B cell (primary cell): ENCODE data around the gene FAM131B. TPM values are rescaled to one million over a fixed set of nuclear protein-coding genes. Genes with fewer than 3 reads are reported as not detected.

Experiments used
- ATAC-seq: fragments of 200-7000 bp; cut with Tn5 transposase; one replicate; pipeline ENCODE4 v1.10.0; 2021; ENCODE audit warnings: low read depth, mild to moderate bottlenecking, moderate number of reproducible peaks, moderate library complexity
- CTCF ChIA-PET: fragments of 350-600 bp; sonication (Branson Sonifier 250); formaldehyde crosslinking; loops from one replicate; lab custom pipeline; 2021; ENCODE audit warnings: antibody characterized with exemption, inconsistent platforms; lab: Charles Lee
- POLR2A ChIA-PET: fragments of 350-600 bp; sonication (Branson Sonifier 250); formaldehyde crosslinking; loops from one replicate; lab custom pipeline; 2021; ENCODE audit warnings: antibody characterized with exemption; lab: Charles Lee
- DNase-seq: peaks from one replicate; pipeline ENCODE4 v3.0.0; 2013
- H2AFZ ChIP-seq: 2 replicates; pipeline ENCODE4 v1.6.1; 2012; ENCODE audit warnings: mild to moderate bottlenecking, low read depth, low read length; ENCODE audit not compliant: insufficient read depth, poor library complexity, severe bottlenecking
- H3K27ac ChIP-seq, 2 donors: 1 replicate in 1 of 2; 2 replicates in 1 of 2; pipeline ENCODE4 v1.5.1; 2012 to 2013; ENCODE audit warnings: low read length in 2 of 2, mild to moderate bottlenecking in 2 of 2, moderate library complexity in 1 of 2
- H3K27me3 ChIP-seq, 4 experiments: fragments of 200-600 bp in 1 of 4; sonication (generic) in 1 of 4; replicated peaks in 1 of 4; 1 replicate in 2 of 4; 2 replicates in 2 of 4; pipeline versions ENCODE4 v1.6.1 to v1.7.0; 2013 to 2016; ENCODE audit warnings: low read length in 3 of 4, mild to moderate bottlenecking in 2 of 4, mixed read lengths in 1 of 4, moderate library complexity in 1 of 4; ENCODE audit not compliant: insufficient read depth in 4 of 4, control insufficient read depth in 3 of 4; ENCODE audit errors: control extremely low read depth in 1 of 4
- H3K36me3 ChIP-seq, 2 experiments: replicated peaks in 1 of 2; 1 replicate in 1 of 2; 2 replicates in 1 of 2; pipeline versions ENCODE4 v1.6.1 to v1.7.1; 2013; ENCODE audit warnings: low read length in 1 of 2; ENCODE audit not compliant: insufficient read depth in 2 of 2, control insufficient read depth in 1 of 2; ENCODE audit errors: control extremely low read depth in 1 of 2, extremely low read depth in 1 of 2
- H3K4me1 ChIP-seq, 2 donors: fragments of 200-600 bp in 1 of 2; sonication (generic) in 1 of 2; 1 replicate in 1 of 2; 2 replicates in 1 of 2; pipeline versions ENCODE4 v1.5.1 to v1.6.1; 2013 to 2017; ENCODE audit warnings: low read length in 2 of 2; ENCODE audit not compliant: control insufficient read depth in 2 of 2, insufficient read depth in 2 of 2
- H3K4me2 ChIP-seq: replicated peaks from 2 replicates; pipeline ENCODE3; 2012; ENCODE audit warnings: mild to moderate bottlenecking, low read depth, low read length; ENCODE audit not compliant: poor library complexity, severe bottlenecking
- H3K4me3 ChIP-seq, 5 experiments: fragments of 200-600 bp in 1 of 5; sonication (generic) in 1 of 5; 1 replicate in 3 of 5; 2 replicates in 2 of 5; pipeline versions ENCODE4 v1.5.1 to v1.7.0; 2011 to 2016; ENCODE audit warnings: low read length in 4 of 5, mild to moderate bottlenecking in 4 of 5, low read depth in 2 of 5, control low read depth in 1 of 5, moderate library complexity in 1 of 5; ENCODE audit not compliant: insufficient read depth in 1 of 5; ENCODE audit errors: control extremely low read depth in 1 of 5, extremely low read depth in 1 of 5
- H3K79me2 ChIP-seq: fragments of 200-600 bp; sonication (generic); one replicate; pipeline ENCODE4 v1.6.0; 2016; ENCODE audit warnings: low read length; ENCODE audit not compliant: control insufficient read depth, insufficient read depth
- H3K9ac ChIP-seq: fragments of 200-600 bp; sonication (generic); 2 replicates; pipeline ENCODE4 v1.6.1; 2017; ENCODE audit warnings: mild to moderate bottlenecking, low read length, moderate library complexity
- H3K9me3 ChIP-seq, 3 donors: one replicate each; pipeline versions ENCODE4 v1.6.1 to v1.7.1; 2013; ENCODE audit warnings: low read length in 2 of 3; ENCODE audit not compliant: control insufficient read depth in 2 of 3, insufficient read depth in 1 of 3; ENCODE audit errors: control extremely low read depth in 1 of 3
- H4K20me1 ChIP-seq: 2 replicates; pipeline ENCODE4 v1.6.0; 2012; ENCODE audit warnings: mild to moderate bottlenecking, low read length; ENCODE audit not compliant: insufficient read depth, control insufficient read depth, poor library complexity, severe bottlenecking
- H3K27ac Mint-ChIP-seq: one replicate; pipeline ENCODE4 v1.8.0; 2021; ENCODE audit warnings: mixed read lengths
- H3K27me3 Mint-ChIP-seq: one replicate; pipeline ENCODE4 v1.8.0; 2021; ENCODE audit warnings: mixed read lengths
- H3K4me1 Mint-ChIP-seq: one replicate; pipeline ENCODE4 v1.8.0; 2021; ENCODE audit warnings: mixed read lengths
- H3K4me3 Mint-ChIP-seq: one replicate; pipeline ENCODE4 v1.8.0; 2021; ENCODE audit warnings: mixed read lengths
- H3K9me3 Mint-ChIP-seq: one replicate; pipeline ENCODE4 v1.8.0; 2022; ENCODE audit warnings: mixed read lengths; ENCODE audit not compliant: insufficient read depth
- EZH2 ChIP-seq: IDR thresholded peaks from 2 replicates; pipeline ENCODE4 v1.6.1; 2012; ENCODE audit warnings: borderline replicate concordance, low read depth, mild to moderate bottlenecking, moderate library complexity, low read length; ENCODE audit not compliant: insufficient read depth, poor library complexity, severe bottlenecking
- WGBS: methylation state at CpG from one replicate; pipeline ENCODE4 v1.1.5; 2013; ENCODE audit warnings: missing lambda C conversion rate; ENCODE audit not compliant: insufficient coverage; 5-methylcytosine and 5-hydroxymethylcytosine counted together
- intact Hi-C: fragments of 100-400 bp; cut with micrococcal nuclease; formaldehyde crosslinking; loops from one replicate; pipeline ENCODE4 v1.10.0; 2022
- polyA plus RNA-seq: library from polyadenylated mRNA; depleted of rRNA; stranded (reverse); fragments of >200 nt; gene quantifications from 2 replicates; pipeline ENCODE4 v1.2.3, GENCODE V29; 2012
- total RNA-seq, 2 donors: library from RNA; stranded (reverse); fragments of 120-200 nt in 1 of 2; gene quantifications; 1 replicate in 1 of 2; 2 replicates in 1 of 2; pipeline versions ENCODE4 v1.2.3 to v1.2.4, GENCODE V29; 2013 to 2022
- TF ChIP-seq, protein P1 (sequence below): fragments of 200-600 bp; IDR thresholded peaks from one replicate; pipeline ENCODE4 v1.8.0; 2022; ENCODE audit warnings: antibody characterized with exemption, mild to moderate bottlenecking

FAM131B gene
- total and polyA plus RNA-seq, 2 donors (not counting 1 experiment from before 2014, with no cell fraction given) = 0.05 TPM; not detected in 1

DNA sequence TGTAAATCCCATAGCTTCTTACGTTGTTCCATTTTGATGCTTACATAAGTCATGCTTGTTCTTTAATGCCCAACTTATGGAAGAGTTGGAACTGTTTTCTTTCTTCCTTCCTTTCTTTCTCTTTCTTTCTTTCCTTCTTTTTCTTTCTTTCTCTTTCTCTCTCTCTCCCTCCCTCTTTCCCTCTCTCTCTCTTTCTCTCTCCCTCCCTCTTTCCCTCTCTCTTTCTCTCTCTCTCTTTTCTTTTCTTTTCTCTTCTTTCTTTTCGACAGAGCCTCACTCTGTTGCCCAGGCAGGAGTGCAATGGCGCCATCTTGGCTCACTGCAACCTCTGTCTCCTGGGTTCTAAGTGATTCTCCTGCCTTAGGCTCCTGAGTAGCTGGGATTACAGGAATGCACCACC is 18.9 kb downstream of the FAM131B start:
- Histone ChIP-seq H3K36me3 (no peaks in the 10 kb centered on the region), H3K27me3 (peaks cover 0 to 16% (median 6%) of the 10 kb centered on the region in 4 experiments), H3K4me1 (peaks cover 7 to 9% of the 10 kb centered on the region in 2 donors), H4K20me1 (no peaks in the 10 kb centered on the region), H3K9me3 (no peaks in the 10 kb centered on the region), H3K4me2 (no peak overlapping the region), H3K9ac (no peak overlapping the region), H3K4me3 (no peak overlapping the region), H2AFZ (no peak overlapping the region), H3K79me2 (no peaks in the 10 kb centered on the region), H3K27ac (no peak overlapping the region)
- ATAC-seq (no peak), DNase-seq (no peak)
- H3K4me3 Mint-ChIP-seq = no peak overlapping the region
- intact Hi-C loops = no loop called here
- peaks cover 7% of the 10 kb centered on the region for H3K4me1 Mint-ChIP-seq
- H3K9me3 Mint-ChIP-seq = no peaks in the 10 kb centered on the region
- CTCF ChIA-PET = interaction anchor here (0.8 to 3.1 kb wide), 4 partner anchors 34 to 104 kb away, joined by 3 to 15 read pairs (median 4); no protein-coding TSS in a partner anchor
- H3K27me3 Mint-ChIP-seq = peaks cover 40% of the 10 kb centered on the region
- H3K27ac Mint-ChIP-seq = no peak overlapping the region
- 100% methylated on average over 2 of the region's 3 CpGs for WGBS
- POLR2A ChIA-PET = no interaction called here
- TF ChIP-seq, protein P1, sequence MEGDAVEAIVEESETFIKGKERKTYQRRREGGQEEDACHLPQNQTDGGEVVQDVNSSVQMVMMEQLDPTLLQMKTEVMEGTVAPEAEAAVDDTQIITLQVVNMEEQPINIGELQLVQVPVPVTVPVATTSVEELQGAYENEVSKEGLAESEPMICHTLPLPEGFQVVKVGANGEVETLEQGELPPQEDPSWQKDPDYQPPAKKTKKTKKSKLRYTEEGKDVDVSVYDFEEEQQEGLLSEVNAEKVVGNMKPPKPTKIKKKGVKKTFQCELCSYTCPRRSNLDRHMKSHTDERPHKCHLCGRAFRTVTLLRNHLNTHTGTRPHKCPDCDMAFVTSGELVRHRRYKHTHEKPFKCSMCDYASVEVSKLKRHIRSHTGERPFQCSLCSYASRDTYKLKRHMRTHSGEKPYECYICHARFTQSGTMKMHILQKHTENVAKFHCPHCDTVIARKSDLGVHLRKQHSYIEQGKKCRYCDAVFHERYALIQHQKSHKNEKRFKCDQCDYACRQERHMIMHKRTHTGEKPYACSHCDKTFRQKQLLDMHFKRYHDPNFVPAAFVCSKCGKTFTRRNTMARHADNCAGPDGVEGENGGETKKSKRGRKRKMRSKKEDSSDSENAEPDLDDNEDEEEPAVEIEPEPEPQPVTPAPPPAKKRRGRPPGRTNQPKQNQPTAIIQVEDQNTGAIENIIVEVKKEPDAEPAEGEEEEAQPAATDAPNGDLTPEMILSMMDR = no peak
- TF ChIP-seq EZH2 = no peak

- H3K27me3 Mint-ChIP-seq = peaks cover 38% of the 10 kb centered on the region
- no peak overlapping the region for H3K4me2 ChIP-seq
- H2AFZ ChIP-seq = no peak overlapping the region
- ATAC-seq = no peak
- H3K9me3 Mint-ChIP-seq = no peaks in the 10 kb centered on the region
- no peaks in the 10 kb centered on the region for H3K36me3 ChIP-seq
- no peak overlapping the region for H3K9ac ChIP-seq
- H3K27me3 ChIP-seq = peaks cover 0 to 8% (median 6%) of the 10 kb centered on the region in 4 experiments
- H4K20me1 ChIP-seq = no peaks in the 10 kb centered on the region
- WGBS = 93% methylated on average over 7 of the region's 8 CpGs
- intact Hi-C loops = no loop called here
- ChIA-PET CTCF (interaction anchor here (2.2 kb wide), 1 partner anchor 32 kb away, joined by 5 read pairs; no protein-coding TSS in a partner anchor), POLR2A (no interaction called here)
- no peaks in the 10 kb centered on the region for H3K9me3 ChIP-seq
- H3K4me3 ChIP-seq = no peak overlapping the region
- peaks cover 7% of the 10 kb centered on the region for H3K4me1 Mint-ChIP-seq
- no peak overlapping the region for H3K4me3 Mint-ChIP-seq
- TF ChIP-seq EZH2 = no peak
- TF ChIP-seq, protein P1 = no peak
- no peak for DNase-seq
- no peak overlapping the region for H3K27ac ChIP-seq
- H3K27ac Mint-ChIP-seq = no peak overlapping the region
- H3K4me1 ChIP-seq = peaks cover 7 to 9% of the 10 kb centered on the region in 2 donors
- no peaks in the 10 kb centered on the region for H3K79me2 ChIP-seq
Measured at GRCh38 chr7:143341842-143342241, 20.7 kb downstream of the FAM131B start.
